ENCODE measurements around the gene GRK5.
"Not testable (repeated sequence)": the region's sequence is repeated elsewhere in the genome, so short reads cannot be mapped to it uniquely, and the experiment has no call there.

Gene GRK5

DNA sequence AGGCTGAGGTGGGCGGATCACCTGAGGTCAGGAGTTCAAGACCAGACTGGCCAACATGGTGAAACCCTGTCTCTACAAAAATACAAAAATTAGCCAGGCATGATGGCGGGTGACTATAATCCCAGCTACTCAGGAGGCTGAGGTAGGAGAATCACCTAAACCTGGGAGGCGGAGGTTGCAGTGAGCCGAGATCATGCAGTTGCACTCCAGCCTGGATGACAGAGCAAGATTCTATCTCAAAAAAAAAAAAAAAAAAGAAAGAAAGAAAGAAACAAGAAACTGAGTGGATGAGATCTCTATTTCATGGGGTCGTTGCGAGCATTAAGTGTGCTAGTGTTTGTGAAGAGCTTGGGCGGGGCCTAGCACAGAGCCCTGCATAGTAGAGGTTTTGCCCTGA lies 65.0 kb downstream of the GRK5 start:
- Mint-ChIP-seq H3K4me1 (ENCODE audit: low read depth) (peaks cover 25% of the 10 kb centered on the region), H3K27ac (peak overlapping the region; percentile 5)
- H3K9me3 Mint-ChIP-seq; H3K36me3 Mint-ChIP-seq (ENCODE audit: low read depth); H3K27me3 Mint-ChIP-seq; H3K4me3 Mint-ChIP-seq; intact Hi-C loops (cut with micrococcal nuclease): not testable (repeated sequence)

DNA sequence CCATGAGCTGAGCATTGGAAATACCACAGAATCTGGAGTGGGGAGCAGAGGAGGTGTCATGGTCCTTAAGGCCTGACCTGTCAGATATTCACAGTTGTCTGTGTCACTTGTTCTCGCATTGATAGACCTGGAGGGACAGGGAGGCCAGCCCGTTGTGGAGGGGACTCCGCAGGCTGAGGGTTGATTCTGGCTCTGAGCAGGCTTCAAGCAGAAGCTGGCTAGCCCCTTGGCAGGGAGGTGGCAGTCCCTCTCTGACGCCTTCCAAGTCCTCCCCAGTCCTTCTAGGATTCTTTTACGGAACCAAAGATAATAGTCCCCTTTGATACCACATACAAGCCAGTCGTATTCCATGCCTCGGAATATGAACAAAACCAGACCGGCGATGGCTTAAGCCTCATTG lies 65.4 kb downstream of the GRK5 start:
- Mint-ChIP-seq H3K27ac (peak overlapping the region; percentile 5), H3K36me3 (ENCODE audit: low read depth) (no peaks in the 10 kb centered on the region)

DNA sequence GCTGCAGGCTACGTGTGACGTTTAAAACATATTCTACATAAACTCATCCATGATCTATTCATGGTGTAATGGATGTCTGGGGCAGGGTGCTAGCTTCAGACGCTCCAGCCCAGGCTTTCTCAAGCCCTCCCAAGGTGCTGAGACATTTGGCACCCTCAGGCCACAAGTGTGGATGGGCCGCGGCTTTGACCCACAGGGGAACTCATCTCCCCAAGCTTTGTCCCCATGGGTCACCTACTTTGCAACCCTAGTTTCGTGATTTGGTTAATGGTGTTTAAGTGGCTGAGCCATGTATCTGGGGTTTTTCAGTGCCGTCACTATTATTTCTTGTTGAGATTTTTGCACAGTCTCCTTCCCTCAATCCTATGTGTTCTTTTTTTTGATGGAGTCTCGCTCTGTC lies 66.0 kb downstream of the GRK5 start:
- Mint-ChIP-seq H3K27me3 (no peaks in the 10 kb centered on the region), H3K36me3 (ENCODE audit: low read depth) (no peaks in the 10 kb centered on the region), H3K4me3 (no peak overlapping the region), H3K27ac (no peak overlapping the region), H3K9me3 (no peaks in the 10 kb centered on the region), H3K4me1 (ENCODE audit: low read depth) (peaks cover 25% of the 10 kb centered on the region)
- intact Hi-C loops (cut with micrococcal nuclease), result no loop called here

More for the DNA sequence above, 65.4 kb downstream of the GRK5 start:
- no peak overlapping the region for H3K4me3 Mint-ChIP-seq
- no peaks in the 10 kb centered on the region for H3K9me3 Mint-ChIP-seq
- no peaks in the 10 kb centered on the region for H3K27me3 Mint-ChIP-seq
- H3K4me1 Mint-ChIP-seq (ENCODE audit: low read depth), result peaks cover 25% of the 10 kb centered on the region
- intact Hi-C loops (cut with micrococcal nuclease), result no loop called here

DNA sequence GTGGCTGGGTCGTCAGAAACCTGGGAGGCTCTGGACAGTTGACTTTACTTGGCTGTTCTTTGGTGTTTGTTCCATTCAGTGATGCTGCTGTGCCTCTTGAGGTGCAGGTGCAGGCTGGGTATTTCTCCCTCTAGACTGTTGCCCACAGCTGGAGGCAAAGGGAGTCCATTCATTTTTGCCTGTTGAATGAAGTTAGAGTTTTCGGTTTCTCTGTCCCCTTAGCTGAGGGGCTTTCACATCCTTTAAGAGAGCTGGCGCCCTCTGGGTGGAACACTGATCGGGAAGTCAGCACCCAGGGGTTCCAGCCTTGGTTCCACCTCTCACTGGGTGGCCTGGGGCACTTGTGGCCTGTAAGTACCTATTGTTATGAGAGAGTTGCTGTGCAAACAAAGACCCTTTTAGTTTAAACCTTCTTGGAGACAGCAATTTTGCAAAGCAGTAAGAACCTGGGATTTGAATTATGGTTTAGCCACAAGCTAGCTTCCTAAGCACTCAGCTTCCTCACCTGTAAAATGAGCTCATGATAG lies 67.2 kb downstream of the GRK5 start:
- Mint-ChIP-seq H3K4me3 (no peak overlapping the region), H3K36me3 (ENCODE audit: low read depth) (no peaks in the 10 kb centered on the region), H3K27ac (no peak overlapping the region), H3K9me3 (no peaks in the 10 kb centered on the region), H3K4me1 (ENCODE audit: low read depth) (peaks cover 25% of the 10 kb centered on the region), H3K27me3 (no peaks in the 10 kb centered on the region)
- intact Hi-C loops (cut with micrococcal nuclease), result no loop called here

DNA sequence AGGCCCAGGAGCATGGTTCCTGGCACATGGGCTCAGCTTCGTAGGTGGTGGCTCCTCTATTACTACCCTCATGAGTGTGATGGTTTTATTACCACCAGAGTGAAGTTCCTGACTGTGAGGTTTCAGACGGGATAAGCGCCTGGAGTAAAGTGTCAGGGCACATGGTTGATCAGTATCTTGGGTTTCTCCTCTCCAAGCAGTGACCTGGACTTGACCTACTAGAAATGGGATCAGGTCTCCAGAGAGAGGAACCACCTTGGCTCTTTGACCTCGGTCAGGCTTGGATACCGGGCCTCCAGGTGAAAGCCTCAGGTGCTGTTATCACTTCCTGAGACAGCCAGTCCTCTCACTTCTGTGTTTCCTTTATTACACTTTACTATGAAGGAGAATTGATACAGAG lies 67.7 kb downstream of the GRK5 start:
- Mint-ChIP-seq H3K4me3 (no peak overlapping the region), H3K27me3 (no peaks in the 10 kb centered on the region), H3K4me1 (ENCODE audit: low read depth) (peaks cover 25% of the 10 kb centered on the region), H3K9me3 (no peaks in the 10 kb centered on the region), H3K36me3 (ENCODE audit: low read depth) (no peaks in the 10 kb centered on the region), H3K27ac (no peak overlapping the region)
- intact Hi-C loops (cut with micrococcal nuclease), result no loop called here

DNA sequence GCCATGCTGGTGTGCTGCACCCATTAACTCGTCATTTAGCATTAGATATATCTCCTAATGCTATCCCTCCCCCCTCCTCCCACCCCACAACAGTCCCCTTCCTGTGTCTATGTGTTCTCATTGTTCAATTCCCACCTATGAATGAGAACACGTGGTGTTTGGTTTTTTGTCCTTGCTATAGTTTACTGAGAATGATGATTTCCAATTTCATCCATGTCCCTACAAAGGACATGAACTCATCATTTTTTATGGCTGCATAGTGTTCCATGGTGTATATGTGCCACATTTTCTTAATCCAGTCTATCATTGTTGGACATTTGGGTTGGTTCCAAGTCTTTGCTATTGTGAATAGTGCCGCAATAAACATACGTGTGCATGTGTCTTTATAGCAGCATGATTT lies 68.8 kb downstream of the GRK5 start:
- H3K4me3 Mint-ChIP-seq; intact Hi-C loops (cut with micrococcal nuclease); H3K36me3 Mint-ChIP-seq (ENCODE audit: low read depth); H3K27me3 Mint-ChIP-seq; H3K9me3 Mint-ChIP-seq; H3K27ac Mint-ChIP-seq: not testable (repeated sequence)
- H3K4me1 Mint-ChIP-seq (ENCODE audit: low read depth), result peaks cover 22% of the 10 kb centered on the region

DNA sequence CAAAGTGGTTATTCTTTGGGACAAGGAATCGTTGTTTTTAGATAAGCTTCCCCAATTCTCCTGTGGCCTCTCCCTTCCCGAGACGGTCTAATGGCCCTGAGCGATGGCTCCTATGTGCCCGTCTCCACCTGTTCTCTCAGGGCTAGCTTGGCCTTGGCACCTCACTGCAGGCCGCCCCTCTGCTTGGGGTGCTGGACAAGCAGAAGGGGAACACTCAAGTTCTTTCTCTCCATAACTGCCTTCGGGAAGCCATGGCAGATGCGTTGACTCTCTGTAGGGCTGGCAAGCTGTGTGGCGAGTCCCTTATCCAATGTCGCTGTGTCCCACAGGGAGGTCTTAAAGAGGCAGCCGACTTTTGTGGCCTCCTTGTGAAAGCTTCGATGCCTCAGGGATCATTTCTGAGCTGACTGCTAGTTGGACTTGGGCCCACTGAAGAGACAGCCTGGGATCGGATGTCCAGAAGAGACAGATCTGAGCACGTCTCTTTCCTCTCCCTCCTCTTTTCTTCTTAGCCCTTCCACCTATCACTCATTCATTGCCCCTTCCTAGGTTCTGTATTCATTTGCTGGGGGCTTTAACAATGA lies 70.8 kb downstream of the GRK5 start:
- no peaks in the 10 kb centered on the region for H3K27me3 Mint-ChIP-seq
- no peak overlapping the region for H3K27ac Mint-ChIP-seq
- intact Hi-C loops (cut with micrococcal nuclease), result no loop called here
- no peaks in the 10 kb centered on the region for H3K36me3 Mint-ChIP-seq (ENCODE audit: low read depth)
- H3K9me3 Mint-ChIP-seq, result no peaks in the 10 kb centered on the region
- peaks cover 6% of the 10 kb centered on the region for H3K4me1 Mint-ChIP-seq (ENCODE audit: low read depth)
- H3K4me3 Mint-ChIP-seq, result no peak overlapping the region

DNA sequence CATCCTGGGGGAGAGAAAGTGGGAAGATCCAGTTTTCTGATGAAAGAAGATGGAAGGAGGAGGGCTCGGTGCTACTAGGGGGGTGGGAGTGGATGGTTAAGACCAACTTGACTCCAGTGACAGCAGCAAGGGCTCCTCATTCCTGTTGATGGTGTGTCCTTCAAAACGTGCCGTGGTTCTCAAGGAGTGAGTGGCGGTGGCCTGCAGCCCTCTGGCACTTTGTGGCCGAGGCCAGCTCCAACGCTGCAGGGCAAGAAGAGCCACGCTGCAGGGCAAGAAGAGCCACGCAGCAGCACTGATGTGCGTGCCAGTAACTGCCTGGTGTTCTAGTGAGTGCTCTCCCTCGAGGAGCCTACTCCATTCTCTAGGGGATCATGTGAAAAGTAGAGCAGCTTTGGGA lies 72.1 kb downstream of the GRK5 start:
- no peaks in the 10 kb centered on the region for H3K36me3 Mint-ChIP-seq (ENCODE audit: low read depth)
- intact Hi-C loops (cut with micrococcal nuclease), result no loop called here
- H3K27ac Mint-ChIP-seq, result no peak overlapping the region
- H3K27me3 Mint-ChIP-seq, result no peaks in the 10 kb centered on the region
- no peaks in the 10 kb centered on the region for H3K9me3 Mint-ChIP-seq
- H3K4me3 Mint-ChIP-seq, result no peak overlapping the region
- H3K4me1 Mint-ChIP-seq (ENCODE audit: low read depth), result peaks cover 6% of the 10 kb centered on the region

DNA sequence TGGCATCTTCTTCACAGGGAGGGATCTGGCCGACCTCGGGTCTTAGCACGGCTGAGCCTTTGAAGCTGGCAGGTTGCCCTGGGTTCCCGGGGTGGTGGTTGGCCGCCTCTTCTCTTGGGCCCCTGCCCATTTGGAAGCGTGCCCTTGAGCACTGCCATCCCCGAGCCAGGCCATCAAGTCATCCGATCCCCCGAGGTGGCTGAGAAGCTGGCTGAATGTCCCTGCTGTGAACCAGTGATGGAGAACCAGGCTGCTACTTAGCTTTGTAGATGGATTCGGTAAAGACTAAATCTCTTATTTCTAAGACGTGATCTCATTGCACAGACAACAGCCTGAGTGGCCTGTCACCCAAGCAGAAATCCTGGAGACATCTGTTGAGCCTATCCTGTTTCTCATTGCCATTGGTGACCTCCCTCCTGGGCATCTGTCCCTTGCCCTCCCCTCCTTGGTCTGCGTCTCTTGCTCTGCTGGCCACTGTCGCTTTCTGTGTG lies 74.3 kb downstream of the GRK5 start:
- Mint-ChIP-seq H3K4me1 (ENCODE audit: low read depth) (peaks cover 6% of the 10 kb centered on the region), H3K4me3 (no peak overlapping the region), H3K36me3 (ENCODE audit: low read depth) (no peaks in the 10 kb centered on the region), H3K27ac (no peak overlapping the region), H3K27me3 (no peaks in the 10 kb centered on the region), H3K9me3 (no peaks in the 10 kb centered on the region)
- intact Hi-C loops (cut with micrococcal nuclease), result no loop called here

DNA sequence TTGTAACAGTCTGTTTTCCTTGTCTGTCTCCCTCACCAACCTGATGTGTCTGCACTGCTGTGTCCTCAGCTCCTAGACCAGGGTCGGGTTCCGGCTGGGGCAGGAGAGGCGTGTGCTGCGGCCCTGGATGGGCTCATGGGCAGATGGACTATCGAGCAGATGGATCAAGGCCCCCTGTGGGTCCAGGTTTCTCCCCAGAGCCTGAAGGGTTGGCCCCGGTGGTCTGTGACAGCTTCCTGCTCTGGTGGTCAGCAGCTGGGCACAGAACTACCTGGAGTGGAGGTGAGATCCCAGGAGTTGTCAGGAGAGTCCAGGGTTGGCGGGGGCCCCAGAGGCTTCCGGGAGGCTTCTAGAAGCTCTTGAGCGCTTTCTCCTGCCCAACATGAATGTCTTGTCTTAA lies 75.1 kb downstream of the GRK5 start:
- no peaks in the 10 kb centered on the region for H3K9me3 Mint-ChIP-seq
- no peak overlapping the region for H3K27ac Mint-ChIP-seq
- no peaks in the 10 kb centered on the region for H3K36me3 Mint-ChIP-seq (ENCODE audit: low read depth)
- H3K4me1 Mint-ChIP-seq (ENCODE audit: low read depth), result peaks cover 6% of the 10 kb centered on the region
- intact Hi-C loops (cut with micrococcal nuclease), result no loop called here
- H3K4me3 Mint-ChIP-seq, result no peak overlapping the region
- no peaks in the 10 kb centered on the region for H3K27me3 Mint-ChIP-seq

DNA sequence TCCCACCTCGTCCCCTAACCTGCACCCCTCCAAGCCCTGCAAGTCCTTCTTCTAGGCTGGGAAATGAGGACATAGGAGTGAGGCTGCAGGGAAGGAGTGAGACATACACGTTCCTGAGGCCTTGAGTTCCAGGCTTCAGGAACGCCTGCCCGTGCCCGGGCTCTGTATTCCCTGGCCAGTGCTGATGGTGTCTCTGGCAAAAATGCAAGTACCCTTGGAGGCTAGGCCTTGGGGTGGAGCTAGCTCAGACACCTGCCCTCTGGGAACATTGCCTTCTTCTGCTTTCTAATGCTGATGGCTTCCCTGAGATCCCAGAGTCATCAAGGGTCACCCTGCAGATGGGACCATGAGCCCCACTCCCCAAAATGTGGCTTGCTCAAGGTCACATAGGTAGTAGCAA lies 76.0 kb downstream of the GRK5 start:
- Mint-ChIP-seq H3K36me3 (ENCODE audit: low read depth) (no peaks in the 10 kb centered on the region), H3K27me3 (no peaks in the 10 kb centered on the region), H3K4me3 (no peak overlapping the region), H3K27ac (no peak overlapping the region), H3K4me1 (ENCODE audit: low read depth) (peaks cover 6% of the 10 kb centered on the region), H3K9me3 (no peaks in the 10 kb centered on the region)
- intact Hi-C loops (cut with micrococcal nuclease), result no loop called here

DNA sequence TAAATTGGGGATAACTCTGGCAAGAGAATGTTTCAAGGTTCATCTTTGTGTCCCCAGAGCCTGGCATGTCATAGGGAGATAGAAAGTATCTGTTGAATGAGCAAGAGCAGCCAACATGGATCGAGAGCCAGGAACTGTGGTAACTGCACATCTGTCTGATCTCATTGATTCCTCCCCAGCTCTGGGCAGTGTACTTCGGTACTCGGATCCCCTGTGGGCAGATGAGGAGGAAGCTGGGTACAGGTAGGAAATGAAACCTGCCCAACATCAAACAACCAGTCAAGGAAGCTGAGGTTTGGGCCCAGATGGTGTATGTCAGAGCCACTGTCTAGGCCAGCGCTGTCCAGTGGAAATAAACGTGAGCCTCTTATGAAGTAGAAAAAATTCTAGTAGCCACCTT lies 76.4 kb downstream of the GRK5 start:
- Mint-ChIP-seq H3K36me3 (ENCODE audit: low read depth) (no peaks in the 10 kb centered on the region), H3K27me3 (no peaks in the 10 kb centered on the region), H3K9me3 (no peaks in the 10 kb centered on the region), H3K4me3 (no peak overlapping the region), H3K27ac (no peak overlapping the region), H3K4me1 (ENCODE audit: low read depth) (peaks cover 9% of the 10 kb centered on the region)
- intact Hi-C loops (cut with micrococcal nuclease), result no loop called here

DNA sequence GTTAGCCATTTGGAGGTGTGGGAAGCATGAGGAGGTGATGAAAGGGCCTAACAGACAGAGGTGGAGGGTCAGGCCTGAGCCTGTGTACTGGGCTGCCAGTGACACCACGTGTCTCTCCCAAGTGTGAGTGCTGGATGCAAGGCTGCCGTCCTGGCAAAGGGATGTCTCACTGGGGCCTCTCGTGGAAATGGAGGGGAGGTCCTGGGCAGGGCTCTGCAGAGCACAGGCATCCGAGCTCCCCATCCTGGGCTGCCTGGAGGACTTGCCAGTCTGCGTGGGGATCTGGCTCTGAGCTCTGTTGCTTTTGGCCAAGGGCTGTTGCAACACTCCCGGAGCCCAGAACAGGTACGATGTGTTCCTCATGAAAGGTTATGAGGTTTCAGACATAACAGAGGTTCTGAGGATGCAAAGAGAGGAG lies 77.3 kb downstream of the GRK5 start:
- Mint-ChIP-seq H3K27ac (no peak overlapping the region), H3K4me3 (no peak overlapping the region), H3K9me3 (no peaks in the 10 kb centered on the region), H3K27me3 (no peaks in the 10 kb centered on the region), H3K4me1 (ENCODE audit: low read depth) (peaks cover 18% of the 10 kb centered on the region), H3K36me3 (ENCODE audit: low read depth) (no peaks in the 10 kb centered on the region)
- intact Hi-C loops (cut with micrococcal nuclease), result no loop called here

DNA sequence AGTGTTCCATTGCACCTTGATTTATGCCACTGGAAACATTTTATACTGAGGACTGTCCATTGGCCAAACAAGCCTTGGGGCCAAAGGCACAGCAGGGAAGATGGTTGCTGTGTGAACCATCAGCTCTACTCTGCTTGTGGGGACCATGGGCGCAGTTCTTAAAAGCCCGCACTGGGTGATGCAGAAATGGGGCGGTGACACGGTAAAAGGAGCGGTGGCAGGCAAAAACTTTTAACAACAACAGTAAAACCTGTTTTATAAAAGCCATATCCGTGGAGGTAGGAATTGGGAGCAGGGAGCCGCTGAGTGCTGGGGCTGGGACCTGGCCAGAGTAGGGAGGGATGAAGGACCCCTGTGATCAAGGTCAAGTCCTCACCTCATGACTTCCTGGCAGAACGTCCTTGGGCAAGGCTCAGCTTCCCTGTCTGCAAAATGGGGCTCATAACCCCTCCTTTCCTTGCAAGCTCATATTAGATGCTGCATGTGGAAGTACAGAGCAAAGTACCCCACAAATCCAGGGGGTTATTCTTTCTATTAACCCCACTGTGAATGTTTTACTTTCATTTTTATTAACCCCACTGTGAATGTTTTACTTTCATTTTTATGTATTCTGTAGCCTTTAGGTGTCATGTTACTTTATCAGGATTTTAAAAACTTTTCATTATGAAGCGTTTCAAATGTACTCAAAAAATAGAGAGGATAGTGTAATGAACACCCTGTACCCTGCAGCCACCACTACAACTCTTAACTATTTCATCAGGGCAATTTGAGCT lies 78.3 kb downstream of the GRK5 start:
- Mint-ChIP-seq H3K27me3 (no peaks in the 10 kb centered on the region), H3K9me3 (no peaks in the 10 kb centered on the region), H3K27ac (no peak overlapping the region), H3K4me1 (ENCODE audit: low read depth) (peaks cover 21% of the 10 kb centered on the region), H3K4me3 (no peak overlapping the region), H3K36me3 (ENCODE audit: low read depth) (no peaks in the 10 kb centered on the region)
- intact Hi-C loops (cut with micrococcal nuclease), result no loop called here

DNA sequence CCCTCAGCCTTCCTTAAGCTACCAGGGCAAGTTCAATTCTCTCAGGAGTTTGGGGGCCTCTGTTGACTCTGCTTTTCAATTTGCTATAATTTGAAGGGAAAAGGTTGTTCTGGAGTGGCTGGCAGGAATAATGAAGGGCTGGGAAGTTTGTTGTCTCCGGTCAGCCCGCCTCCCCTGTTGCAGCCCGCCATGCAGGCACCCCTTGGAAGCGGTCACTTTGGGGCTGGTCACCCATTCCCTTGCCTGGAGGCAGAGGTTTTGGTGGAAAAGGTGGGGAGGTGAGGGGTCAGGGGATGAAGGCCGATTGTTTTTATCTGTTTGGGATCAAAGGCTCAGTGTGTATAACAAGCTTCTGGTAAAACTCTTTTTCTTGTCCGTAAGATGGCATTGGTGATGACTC lies 79.1 kb downstream of the GRK5 start:
- H3K27me3 Mint-ChIP-seq, result no peaks in the 10 kb centered on the region
- H3K4me3 Mint-ChIP-seq, result no peak overlapping the region
- peaks cover 24% of the 10 kb centered on the region for H3K4me1 Mint-ChIP-seq (ENCODE audit: low read depth)
- intact Hi-C loops (cut with micrococcal nuclease), result no loop called here
- no peaks in the 10 kb centered on the region for H3K36me3 Mint-ChIP-seq (ENCODE audit: low read depth)
- H3K27ac Mint-ChIP-seq, result no peak overlapping the region
- H3K9me3 Mint-ChIP-seq, result peaks cover 4% of the 10 kb centered on the region
